ENCODE data around the gene PIGT.
A peak's percentile ranks its signal among the peaks of the same experiment; 100 is the strongest.

The PIGT gene

GRCh38 chr20:45450097-45450818, 34.3 kb downstream of the PIGT start:
- H3K4me3 ChIP-seq (ENCODE audit: low read length): no peak overlapping the region
- TF ChIP-seq ZNF274 (IDR thresholded peaks at IDR 0.05; ENCODE audit: low read depth, low read length): no peak

DNA sequence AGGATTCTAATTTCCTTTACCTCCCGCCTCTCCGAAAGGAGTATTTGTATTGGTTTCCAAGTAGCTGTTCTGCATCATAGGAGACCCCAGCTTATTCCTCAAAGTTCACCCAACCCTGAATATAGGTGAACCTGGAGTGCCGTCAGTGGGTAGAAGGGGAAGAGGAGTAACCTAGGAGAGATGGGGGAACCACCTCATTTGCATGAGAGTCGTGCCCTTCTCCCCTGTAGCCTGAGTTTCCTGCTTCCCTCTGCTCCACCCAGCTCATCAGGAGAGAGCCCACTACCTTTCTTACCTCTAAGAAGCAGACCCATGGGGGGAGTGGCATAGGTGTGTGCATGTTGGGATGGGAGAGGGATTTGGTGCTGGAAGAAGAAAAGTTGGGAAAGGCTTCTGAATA, 36.3 kb downstream of the PIGT start:
- H3K4me3 ChIP-seq (ENCODE audit: low read length): no peak overlapping the region
- TF ChIP-seq ZNF274 (IDR thresholded peaks at IDR 0.05; ENCODE audit: low read depth, low read length): no peak

GRCh38 chr20:45452772-45453691, 37.1 kb downstream of the PIGT start:
- no peak overlapping the region for H3K4me3 ChIP-seq (ENCODE audit: low read length)
- TF ChIP-seq ZNF274 (IDR thresholded peaks at IDR 0.05; ENCODE audit: low read depth, low read length): no peak

GRCh38 chr20:45456632-45457031, 40.7 kb downstream of the PIGT start:
- no peak overlapping the region for H3K4me3 ChIP-seq (ENCODE audit: low read length)
- no peak for TF ChIP-seq ZNF274 (IDR thresholded peaks at IDR 0.05; ENCODE audit: low read depth, low read length)

DNA sequence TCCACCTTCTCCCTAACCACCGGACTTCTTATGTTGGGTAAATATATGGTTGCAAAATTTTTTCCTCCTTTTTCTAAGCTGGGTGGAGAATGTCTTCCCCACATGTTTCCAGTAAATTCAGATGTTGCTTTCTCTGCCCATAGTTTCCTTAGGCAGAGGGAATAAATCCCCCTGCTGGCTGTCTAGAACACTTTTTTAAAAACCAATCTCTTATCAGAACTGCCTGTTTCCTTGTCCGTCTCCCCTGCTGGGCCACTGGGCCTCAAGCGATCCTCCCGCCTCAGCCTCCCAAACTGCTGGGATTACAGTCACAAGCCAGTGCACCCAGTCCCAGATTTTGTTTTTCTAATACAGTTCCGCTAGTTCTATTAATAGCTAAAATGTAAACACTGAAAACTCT, 43.7 kb downstream of the PIGT start:
- no peak overlapping the region for H3K4me3 ChIP-seq (ENCODE audit: low read length)
- no peak for TF ChIP-seq ZNF274 (IDR thresholded peaks at IDR 0.05; ENCODE audit: low read depth, low read length)

GRCh38 chr20:45461225-45461624, 45.3 kb downstream of the PIGT start:
- no peak overlapping the region for H3K4me3 ChIP-seq (ENCODE audit: low read length)
- no peak for TF ChIP-seq ZNF274 (IDR thresholded peaks at IDR 0.05; ENCODE audit: low read depth, low read length)

DNA sequence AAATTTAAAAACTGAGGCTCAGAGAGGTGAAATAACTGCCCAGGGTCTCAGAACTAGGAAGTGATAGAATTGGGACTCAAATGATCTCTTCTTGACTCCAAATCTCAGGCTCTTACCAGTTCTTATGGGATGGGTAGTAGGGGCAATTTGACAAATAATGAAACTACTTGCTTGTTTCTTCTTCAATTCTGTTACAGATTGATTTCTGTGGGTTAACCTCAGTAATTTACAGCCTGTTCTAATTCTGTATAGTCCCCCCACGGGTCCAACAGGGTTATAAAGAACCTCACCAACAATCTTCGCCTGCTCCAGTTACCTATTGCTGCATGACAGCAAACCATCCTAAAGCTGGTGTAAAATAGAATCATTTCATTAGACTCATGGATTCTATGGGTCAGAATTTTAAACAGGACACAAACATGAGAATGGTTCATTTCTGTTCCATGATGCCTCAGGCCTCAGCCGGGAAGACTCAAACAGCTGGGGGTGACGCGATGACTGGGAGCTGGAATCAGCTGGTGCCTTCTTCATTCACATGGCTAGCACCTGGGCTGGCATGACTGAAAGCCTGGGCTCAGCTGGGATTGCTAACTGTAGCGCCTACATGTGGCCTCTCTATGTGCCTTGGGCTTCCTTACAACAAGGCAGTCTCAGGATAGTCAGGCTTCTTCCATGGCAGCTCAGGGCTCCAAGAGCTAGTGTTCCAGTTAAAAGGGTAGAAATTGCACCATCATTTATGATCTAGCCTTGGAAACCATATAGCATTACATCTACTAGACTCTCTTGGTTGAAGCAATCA, 47.0 kb downstream of the PIGT start:
- no peak for TF ChIP-seq ZNF274 (IDR thresholded peaks at IDR 0.05; ENCODE audit: low read depth, low read length)
- no peak overlapping the region for H3K4me3 ChIP-seq (ENCODE audit: low read length)

GRCh38 chr20:45463709-45464108, 47.8 kb downstream of the PIGT start:
- no peak for TF ChIP-seq ZNF274 (IDR thresholded peaks at IDR 0.05; ENCODE audit: low read depth, low read length)
- H3K4me3 ChIP-seq (ENCODE audit: low read length): no peak overlapping the region

DNA sequence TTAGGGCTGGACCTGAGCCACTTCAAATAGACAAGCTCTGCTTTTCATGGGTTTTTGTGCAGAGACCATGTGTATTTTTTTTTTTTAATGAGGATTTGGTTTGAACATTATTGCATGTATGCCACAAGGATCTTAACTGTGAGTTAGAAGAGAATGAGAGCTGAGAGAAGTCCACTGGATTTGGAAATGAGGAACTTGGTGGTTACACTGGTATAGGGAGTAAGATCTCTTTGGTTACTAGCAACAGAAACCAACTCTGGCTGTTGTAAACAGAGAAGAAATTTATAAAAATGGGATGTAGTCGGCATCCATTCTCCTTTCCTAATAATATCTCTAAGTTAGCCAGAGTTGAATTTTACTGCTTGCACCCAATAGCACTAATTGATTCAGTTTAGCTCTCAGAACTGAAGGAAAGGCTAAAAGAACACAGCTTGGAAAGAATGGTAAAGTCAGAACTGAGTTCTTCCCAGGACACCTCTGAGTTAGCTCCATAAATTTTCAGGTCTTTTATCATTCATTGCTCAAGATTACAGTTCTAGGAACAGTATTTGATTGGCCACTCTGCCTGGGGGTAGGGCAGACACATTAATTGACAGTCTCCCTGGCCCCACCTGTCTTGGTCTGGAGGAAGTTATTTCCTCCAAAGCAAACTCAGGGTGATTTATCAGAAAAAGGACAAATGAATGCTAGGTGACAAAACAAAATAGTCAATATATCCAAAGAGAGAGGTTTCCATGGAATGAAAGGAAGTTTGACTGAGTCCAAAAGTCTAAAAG, 49.7 kb downstream of the PIGT start:
- no peak for TF ChIP-seq ZNF274 (IDR thresholded peaks at IDR 0.05; ENCODE audit: low read depth, low read length)
- no peak overlapping the region for H3K4me3 ChIP-seq (ENCODE audit: low read length)

DNA sequence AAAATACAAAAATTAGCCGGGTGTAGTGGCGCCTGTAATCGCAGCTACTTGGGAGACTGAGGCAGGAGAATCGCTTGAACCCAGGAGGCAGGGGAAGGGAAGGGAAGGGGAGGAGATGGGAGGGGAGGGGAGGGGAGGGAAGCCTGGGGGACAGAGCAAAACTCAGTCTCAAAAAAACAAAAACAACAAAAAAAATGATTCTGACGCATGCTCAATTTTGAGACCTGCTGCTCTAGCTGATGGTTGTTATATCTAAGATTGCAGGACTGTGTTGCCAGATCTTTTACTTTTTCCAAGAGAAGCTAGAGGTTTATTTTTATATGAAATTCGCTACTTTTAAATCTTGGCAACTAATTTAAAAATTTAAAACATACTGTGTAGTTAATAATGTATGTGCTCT, 51.2 kb downstream of the PIGT start:
- no peak overlapping the region for H3K4me3 ChIP-seq (ENCODE audit: low read length)
- no peak for TF ChIP-seq ZNF274 (IDR thresholded peaks at IDR 0.05; ENCODE audit: low read depth, low read length)

DNA sequence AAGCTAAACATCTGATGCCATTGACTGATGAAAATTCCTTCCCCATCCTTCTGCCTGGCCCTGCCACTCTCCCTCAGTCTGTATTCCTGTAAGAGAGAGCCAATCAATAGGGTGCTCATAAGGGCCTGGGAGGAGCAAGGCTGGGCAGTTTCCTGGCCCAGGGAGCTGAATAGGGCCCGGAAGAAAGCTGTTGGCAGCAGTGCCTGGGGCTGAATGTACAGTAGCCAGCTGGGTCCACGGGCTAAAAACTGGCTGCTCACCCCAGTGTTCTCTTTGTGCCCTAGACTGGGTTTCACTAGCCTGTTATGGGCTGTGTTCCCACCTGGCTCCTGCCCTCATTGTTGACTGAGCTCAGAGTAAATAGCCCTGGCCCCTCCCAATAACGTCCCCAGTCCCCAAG, 51.9 kb downstream of the PIGT start:
- no peak for TF ChIP-seq ZNF274 (IDR thresholded peaks at IDR 0.05; ENCODE audit: low read depth, low read length)
- H3K4me3 ChIP-seq (ENCODE audit: low read length): no peak overlapping the region

DNA sequence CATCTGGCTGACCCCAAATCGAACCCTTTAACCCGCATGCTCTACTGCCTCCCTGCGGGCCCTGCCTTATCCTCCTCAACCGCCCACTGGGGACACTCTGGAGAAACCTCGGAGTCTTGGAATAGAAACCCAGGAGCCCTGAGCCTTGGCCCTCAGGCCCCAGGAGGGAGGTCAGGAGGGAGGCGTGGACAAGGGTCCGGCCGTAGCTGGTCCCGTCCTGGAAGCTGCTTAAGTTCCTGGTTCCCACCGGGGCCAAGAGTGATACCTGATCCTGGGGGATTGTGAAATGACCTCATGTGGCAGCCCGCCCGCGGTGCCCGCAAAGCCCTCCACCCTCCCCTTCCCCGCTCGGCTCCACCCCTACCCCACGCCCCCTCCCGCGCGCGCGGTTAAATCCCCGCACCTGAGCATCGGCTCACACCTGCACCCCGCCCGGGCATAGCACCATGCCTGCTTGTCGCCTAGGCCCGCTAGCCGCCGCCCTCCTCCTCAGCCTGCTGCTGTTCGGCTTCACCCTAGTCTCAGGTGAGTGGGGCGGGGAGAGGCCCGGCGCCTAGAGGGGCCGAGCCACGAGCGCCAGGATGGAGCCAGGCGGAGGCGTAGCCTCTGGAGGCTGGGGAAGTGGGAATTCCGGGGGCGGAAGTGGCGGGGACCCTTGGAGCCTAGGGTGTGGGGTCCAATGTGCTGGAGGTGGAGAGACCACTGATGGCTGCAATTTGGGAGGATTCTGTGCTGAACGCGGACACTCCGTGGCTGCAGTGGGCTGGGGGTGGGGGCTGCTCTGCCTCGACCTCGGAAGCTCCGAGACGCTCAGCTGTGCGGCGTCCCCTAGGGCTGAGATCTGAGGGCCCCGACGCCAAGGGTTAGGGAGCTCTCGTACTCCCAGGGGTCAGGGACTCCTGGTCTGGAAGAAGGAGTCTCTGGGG, 53.7 kb downstream of the PIGT start, which contains the start of gene WFDC2:
Gene WFDC2, plus strand, starts transcription at position 418 of the 926 bp plus-strand sequence. Its CDS starts 29 bp downstream, at position 447.
- no peak for TF ChIP-seq ZNF274 (IDR thresholded peaks at IDR 0.05; ENCODE audit: low read depth, low read length)
- H3K4me3 ChIP-seq (ENCODE audit: low read length): peak within 1 kb of the TSS; percentile 19; the same call in 1 of the 2 replicates
